NK-92 (cell line): ENCODE measurements around the gene ACOT8.
A peak's percentile ranks its signal among the peaks of the same experiment; 100 is the strongest.
"Not testable (repeated sequence)": the region's sequence is repeated elsewhere in the genome, so short reads cannot be mapped to it uniquely, and the experiment has no call there.

ENCODE experiments used
- DNase-seq: peaks from one replicate; lab custom pipeline; 2025; ENCODE audit not compliant: unreplicated experiment; lab: John Stamatoyannopoulos, UW

The ACOT8 gene

GRCh38 chr20:45829673-45830106 is 27.5 kb downstream of the ACOT8 start:
- not testable (repeated sequence) for DNase-seq

- no peak for DNase-seq
Observed at GRCh38 chr20:45828589-45828988, 28.6 kb downstream of the ACOT8 start.

GRCh38 chr20:45827712-45828111 is 29.5 kb downstream of the ACOT8 start:
- no peak for DNase-seq

DNA sequence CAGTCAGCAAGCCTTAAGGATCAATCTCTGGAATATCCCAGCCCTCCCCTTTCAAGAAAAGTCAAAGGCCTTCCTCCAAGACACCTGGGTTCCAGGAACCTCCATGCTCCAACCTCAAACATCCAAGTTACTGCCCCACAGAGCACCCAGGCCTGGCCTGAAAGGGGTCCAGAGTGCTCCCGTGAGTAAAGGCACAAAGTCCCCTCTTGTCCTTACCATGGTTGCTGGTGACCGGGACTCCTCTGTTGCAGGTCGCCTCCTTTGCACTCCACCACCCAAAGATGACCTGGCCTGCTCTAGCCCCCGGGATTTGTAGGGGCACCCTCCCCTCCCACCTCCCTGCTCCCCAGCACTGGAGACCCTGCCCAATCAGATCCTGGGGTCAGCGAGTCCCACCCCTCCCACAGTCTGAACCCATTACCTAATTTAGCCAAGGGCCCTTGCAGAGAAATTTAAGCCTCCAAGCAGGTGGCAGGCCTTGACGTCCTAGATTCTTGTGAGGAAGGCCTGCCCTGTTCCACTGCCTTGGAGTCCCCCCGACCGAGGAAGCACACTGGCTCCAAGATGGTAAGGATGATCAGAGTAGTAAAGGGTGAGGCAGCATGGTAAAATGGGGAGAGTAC is 30.1 kb downstream of the ACOT8 start, which contains the start of gene TNNC2:
Gene TNNC2, minus strand, starts transcription at position 283 of the 623 bp plus-strand sequence. Its CDS starts 64 bp downstream, at position 219.
- DNase-seq = no peak

DNA sequence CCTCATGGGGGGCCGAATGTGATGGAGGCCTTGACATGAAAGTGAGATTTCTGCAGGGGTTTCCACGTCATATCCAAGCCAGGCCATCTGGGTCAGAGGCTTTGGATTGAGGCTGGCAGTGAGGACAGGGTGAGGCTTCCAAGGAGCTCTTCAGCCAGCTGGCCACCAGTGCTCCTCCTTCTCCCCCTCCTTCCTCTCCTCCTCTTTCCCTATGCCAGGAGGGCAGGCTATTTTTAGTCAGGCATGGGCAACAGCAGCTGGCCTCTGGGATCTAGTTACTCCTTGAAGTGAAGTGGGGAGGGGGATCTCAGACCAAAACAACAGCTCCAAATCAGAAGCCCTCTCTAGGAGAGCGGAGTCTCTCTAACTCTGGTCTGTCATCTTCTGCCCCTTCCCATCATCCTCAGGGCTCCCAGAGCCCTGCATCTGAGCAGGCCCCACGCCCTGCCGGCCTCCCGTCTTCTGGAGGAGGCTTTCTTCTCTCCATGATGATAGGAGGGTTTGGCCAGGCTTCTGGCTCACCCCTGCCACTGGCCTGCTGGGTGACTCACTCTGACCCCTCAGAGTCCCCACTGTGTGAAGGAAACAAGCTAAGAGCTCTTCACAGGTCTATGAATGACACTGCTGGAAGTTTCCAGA is 30.7 kb downstream of the ACOT8 start:
- DNase-seq = no peak

DNA sequence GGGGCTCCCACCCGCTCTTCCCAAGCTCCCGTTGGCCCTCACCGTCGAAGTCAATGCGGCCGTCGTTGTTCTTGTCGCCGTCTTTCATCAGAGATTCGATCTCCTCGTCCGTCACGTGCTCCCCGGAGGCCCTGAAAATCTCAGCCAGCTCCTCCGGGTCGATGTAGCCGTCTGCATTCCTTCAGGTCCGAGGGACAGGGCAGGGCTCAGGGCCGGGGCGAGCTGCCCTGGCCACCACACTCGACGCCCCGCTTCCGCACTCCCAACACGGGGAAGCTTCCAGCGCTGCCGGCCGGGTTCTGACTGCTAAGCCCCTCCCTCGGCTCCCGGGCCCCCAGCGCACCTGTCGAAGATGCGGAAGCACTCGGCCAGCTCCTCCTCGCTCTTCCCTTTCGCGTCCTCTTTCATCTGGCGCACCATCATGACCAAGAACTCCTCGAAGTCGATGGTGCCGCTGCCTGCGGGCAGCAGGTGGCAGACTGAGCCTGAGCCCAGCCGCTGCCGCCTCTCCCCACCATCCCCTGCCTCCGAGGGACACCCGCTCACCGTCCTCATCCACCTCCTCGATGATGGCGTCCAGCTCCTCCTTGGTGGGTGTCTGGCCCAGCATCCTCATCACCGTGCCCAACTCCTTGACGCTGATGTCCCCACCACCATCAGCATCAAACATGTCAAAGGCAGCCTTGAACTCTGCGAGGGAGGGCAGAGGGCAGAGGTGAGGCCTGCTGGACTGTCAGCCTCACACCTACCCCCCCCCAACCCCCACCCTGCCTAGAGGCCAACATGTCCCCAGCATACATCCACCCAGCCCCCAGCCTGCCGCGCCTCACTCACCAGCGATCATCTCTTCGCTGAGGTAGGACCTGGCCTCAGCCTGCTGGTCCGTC is 33.0 kb downstream of the ACOT8 start:
- DNase-seq = no peak

DNA sequence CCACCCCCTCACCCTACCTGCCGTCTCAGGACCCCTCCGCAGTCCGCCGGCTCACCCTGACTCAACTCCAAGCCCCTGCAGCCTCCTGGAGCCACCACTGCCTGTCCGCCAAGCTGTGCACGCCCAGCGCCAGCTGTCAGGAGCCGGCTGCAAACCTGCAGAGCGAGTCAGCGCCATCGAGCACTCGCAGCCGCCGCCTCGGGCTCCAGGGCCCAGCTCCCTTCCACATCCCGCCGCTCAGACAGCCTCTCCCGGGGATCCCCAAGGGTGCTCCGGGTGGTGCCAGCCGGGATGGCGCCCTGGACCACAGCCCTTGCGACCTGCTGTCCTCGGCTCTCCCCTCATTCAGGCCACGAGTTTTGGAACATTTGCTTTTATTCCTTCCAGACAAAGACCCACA is 34.3 kb downstream of the ACOT8 start:
- DNase-seq = no peak

GRCh38 chr20:45821947-45822346 is 35.2 kb downstream of the ACOT8 start:
- no peak for DNase-seq

DNA sequence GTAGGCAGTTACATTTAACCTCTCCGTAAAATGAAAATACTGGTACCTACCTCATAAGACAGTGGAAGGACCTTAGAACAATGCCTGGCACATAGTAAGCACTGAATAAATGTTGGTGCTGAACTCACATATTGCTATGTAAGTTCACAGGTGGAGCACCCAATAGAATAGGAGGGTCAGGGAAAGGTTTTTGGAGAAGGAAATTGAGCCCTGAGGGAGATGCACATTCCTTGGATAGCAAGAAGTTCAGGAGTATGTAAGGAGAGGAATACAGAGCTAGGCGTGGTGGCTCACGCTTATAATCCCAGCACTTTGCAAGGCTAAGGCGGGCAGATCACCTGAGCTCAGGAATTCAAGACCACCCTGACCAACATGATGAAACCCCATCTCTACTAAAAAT is 37.7 kb downstream of the ACOT8 start:
- no peak for DNase-seq

DNA sequence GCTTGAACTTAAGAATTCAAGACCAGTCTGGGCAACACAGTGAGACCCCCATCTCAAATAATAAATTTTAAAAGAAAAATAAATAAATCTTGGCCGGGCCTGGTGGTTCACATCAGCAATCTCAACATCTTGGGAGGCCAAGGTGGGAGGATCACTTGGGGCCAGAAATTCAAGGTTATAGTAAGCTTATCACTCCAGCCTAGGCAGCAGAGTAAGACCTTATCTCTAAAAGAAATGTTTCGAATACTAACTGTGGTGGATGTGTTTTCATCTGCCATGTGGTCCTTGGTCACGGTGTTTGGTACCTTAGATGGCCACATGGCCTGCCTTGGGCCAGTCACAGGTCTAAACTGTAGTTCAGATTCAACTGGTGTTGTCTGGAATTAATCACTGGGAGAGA is 39.0 kb downstream of the ACOT8 start:
- no peak for DNase-seq

GRCh38 chr20:45817376-45818194 is 39.6 kb downstream of the ACOT8 start:
- DNase-seq = no peak

DNA sequence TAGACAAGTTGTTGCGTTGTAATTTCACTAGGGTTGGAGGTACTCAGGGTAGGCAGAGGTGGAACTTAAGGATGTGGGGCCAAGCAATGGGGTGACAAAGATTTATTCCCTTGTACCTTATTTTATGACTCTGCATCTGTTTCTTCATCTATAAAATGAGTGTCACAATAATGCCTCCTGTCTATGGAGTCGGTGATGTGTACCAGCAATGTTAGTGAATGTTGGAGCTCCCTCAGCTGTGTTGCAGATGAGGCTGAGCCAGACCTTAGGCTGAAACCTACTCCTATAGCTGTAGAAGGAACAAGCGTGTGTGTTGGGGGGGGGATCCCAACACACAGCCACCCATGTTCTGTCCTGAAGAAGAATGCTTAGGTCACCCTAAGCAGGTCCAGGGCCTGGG is 40.2 kb downstream of the ACOT8 start:
- DNase-seq = no peak

DNA sequence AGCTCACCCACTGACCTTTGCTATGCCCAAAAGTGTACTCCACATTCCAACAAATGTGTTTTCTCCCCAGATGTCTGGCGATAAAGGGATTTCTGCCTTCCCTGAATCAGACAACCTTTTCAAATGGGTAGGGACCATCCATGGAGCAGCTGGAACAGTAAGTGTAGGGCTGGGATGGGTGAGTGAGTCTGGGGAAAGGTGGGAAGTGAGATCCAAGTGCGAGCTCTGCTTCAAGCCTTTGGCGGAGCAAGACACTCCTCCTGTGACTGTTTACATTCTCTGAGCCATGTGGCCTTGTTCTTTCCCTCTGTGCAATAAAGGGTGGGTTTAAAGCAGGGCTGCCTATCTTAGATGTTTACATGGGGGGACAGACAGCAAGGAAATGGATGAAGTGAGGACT is 42.9 kb downstream of the ACOT8 start:
- no peak for DNase-seq

GRCh38 chr20:45813489-45813888 is 43.7 kb downstream of the ACOT8 start:
- no peak for DNase-seq

DNA sequence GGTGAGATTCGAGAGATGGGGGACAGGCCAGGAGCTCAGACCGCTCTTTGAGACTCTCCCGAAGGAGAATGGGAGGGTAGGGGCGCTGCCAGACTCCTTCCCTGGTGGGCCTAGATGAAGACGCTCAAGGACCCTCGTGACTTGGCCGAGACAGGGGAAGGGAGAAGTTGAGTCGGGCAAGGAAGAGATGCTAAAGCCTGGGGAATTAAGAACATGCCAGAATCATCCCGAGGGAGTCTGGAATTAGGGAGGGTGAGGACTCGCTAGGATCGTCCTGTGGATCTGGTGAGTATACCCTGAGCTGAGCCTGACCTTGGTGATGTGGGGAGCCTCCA is 44.2 kb downstream of the ACOT8 start:
- DNase-seq = no peak

GRCh38 chr20:45812157-45813005 is 44.8 kb downstream of the ACOT8 start, which contains the start of gene UBE2C:
TSS of gene UBE2C (plus strand) at chr20:45812644. CDS start at chr20:45812696, 52 bp downstream.
- peak; percentile 78 for DNase-seq

- no peak for DNase-seq
Observed at GRCh38 chr20:45810191-45810970, 46.8 kb downstream of the ACOT8 start.

- no peak for DNase-seq
Observed at GRCh38 chr20:45801851-45802250, 55.3 kb downstream of the ACOT8 start.

- DNase-seq = no peak
Observed at GRCh38 chr20:45798935-45799642, 58.1 kb downstream of the ACOT8 start.
